ENCODE measurements around the gene HSBP1L1. TPM values are rescaled to one million over a fixed set of nuclear protein-coding genes. Genes with fewer than 3 reads are reported as not detected.

Gene HSBP1L1
- total RNA-seq, 1 experiment from 2014 or later: 1.1 TPM

DNA sequence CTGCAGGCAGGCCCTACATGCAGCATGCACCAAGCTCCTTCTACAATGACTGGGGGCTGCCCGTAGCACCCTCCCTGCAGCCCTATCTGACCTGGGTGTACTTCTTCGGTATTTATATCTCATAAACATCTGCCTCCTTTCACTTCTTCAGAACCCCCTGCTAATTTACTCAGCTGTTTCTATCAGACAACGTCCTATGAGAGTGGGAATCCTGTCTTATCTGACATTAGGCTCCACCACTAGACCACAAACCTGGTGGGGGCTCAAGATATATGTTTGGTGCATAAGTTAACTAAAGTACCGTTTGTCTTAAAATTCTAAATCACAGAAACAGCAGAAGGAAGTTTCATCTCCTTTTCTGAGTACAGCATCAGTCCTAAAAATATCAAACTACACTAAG lies 10.6 kb downstream of the HSBP1L1 start:
- Histone ChIP-seq H3K27me3 (replicated peaks; ENCODE audit: insufficient read depth, low read depth, low read length, poor library complexity) (no peaks in the 10 kb centered on the region), H3K36me3 (ENCODE audit: insufficient read depth, low read length, poor library complexity, severe bottlenecking) (peaks cover 38% of the 10 kb centered on the region), H3K4me3 (ENCODE audit: low read depth, low read length, poor library complexity, severe bottlenecking) (no peak overlapping the region), H3K9me3 (ENCODE audit: low read depth, low read length, poor library complexity, severe bottlenecking) (no peaks in the 10 kb centered on the region), H3K27ac (ENCODE audit: low read depth, low read length, poor library complexity, severe bottlenecking) (no peak overlapping the region), H3K4me1 (ENCODE audit: insufficient read depth, low read length, poor library complexity, severe bottlenecking) (no peaks in the 10 kb centered on the region)
- no peak for DNase-seq (ENCODE audit: low spot score)
- BruUV-seq (replicated peaks): no TSS peak
- TF ChIP-seq, protein P1, sequence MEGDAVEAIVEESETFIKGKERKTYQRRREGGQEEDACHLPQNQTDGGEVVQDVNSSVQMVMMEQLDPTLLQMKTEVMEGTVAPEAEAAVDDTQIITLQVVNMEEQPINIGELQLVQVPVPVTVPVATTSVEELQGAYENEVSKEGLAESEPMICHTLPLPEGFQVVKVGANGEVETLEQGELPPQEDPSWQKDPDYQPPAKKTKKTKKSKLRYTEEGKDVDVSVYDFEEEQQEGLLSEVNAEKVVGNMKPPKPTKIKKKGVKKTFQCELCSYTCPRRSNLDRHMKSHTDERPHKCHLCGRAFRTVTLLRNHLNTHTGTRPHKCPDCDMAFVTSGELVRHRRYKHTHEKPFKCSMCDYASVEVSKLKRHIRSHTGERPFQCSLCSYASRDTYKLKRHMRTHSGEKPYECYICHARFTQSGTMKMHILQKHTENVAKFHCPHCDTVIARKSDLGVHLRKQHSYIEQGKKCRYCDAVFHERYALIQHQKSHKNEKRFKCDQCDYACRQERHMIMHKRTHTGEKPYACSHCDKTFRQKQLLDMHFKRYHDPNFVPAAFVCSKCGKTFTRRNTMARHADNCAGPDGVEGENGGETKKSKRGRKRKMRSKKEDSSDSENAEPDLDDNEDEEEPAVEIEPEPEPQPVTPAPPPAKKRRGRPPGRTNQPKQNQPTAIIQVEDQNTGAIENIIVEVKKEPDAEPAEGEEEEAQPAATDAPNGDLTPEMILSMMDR (conservative IDR thresholded peaks at IDR 0.05; ENCODE audit: low read depth, low read length): no peak
- TF ChIP-seq EZH2 (IDR thresholded peaks at IDR 0.05; ENCODE audit: borderline replicate concordance, low read depth, low read length, poor library complexity, severe bottlenecking): no peak
- CTCF ChIA-PET: no interaction called here
- POLR2A ChIA-PET (ENCODE audit: low non-redundant PET): no interaction called here
- intact Hi-C loops (cut with micrococcal nuclease; ENCODE audit: unreplicated experiment): no loop called here

DNA sequence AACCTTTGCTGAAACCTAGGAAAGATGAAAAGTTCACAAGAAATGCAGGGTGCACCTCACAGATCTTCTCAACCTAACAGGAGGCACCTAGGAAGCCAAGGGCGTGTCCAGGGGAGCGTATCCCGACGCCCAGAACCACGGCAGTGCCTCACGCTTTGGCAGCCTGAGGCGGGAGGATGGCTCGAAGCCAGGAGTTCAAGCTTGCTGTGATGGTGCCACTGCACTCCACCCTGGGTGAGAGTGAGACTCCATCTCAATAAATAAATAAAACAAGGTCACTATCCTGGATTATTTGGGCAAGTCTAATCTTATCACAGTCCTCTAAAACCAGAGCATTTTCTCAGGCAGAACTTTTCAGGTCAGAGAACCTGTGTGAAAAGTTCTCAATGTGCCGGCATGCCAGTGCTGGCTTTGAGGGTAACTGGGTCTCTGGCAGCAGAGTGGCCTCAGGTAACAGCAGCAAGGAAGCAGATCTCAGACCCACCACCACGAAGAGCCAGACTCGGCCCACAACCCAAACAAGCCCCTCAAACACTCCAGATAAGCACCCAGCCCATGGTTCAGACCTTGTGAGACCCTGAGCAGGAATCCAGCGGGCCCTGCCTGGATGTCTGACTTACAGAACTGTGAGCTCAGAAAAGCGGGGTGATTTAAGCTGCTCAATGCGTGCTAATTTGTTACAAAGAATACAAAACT lies 11.7 kb downstream of the HSBP1L1 start:
- no peak overlapping the region for H3K27ac ChIP-seq (ENCODE audit: low read depth, low read length, poor library complexity, severe bottlenecking)
- intact Hi-C loops (cut with micrococcal nuclease; ENCODE audit: unreplicated experiment): no loop called here
- ChIA-PET CTCF (interaction anchor here (0.6 kb wide), 1 partner anchor 595 kb away, joined by 4 read pairs; no protein-coding TSS in a partner anchor), POLR2A (ENCODE audit: low non-redundant PET) (no interaction called here)
- DNase-seq (ENCODE audit: low spot score): no peak
- no peaks in the 10 kb centered on the region for H3K27me3 ChIP-seq (replicated peaks; ENCODE audit: insufficient read depth, low read depth, low read length, poor library complexity)
- no peak overlapping the region for H3K4me3 ChIP-seq (ENCODE audit: low read depth, low read length, poor library complexity, severe bottlenecking)
- H3K36me3 ChIP-seq (ENCODE audit: insufficient read depth, low read length, poor library complexity, severe bottlenecking): peaks cover 38% of the 10 kb centered on the region
- TF ChIP-seq, protein P1 (conservative IDR thresholded peaks at IDR 0.05; ENCODE audit: low read depth, low read length): no peak
- no peak for TF ChIP-seq EZH2 (IDR thresholded peaks at IDR 0.05; ENCODE audit: borderline replicate concordance, low read depth, low read length, poor library complexity, severe bottlenecking)
- no peaks in the 10 kb centered on the region for H3K4me1 ChIP-seq (ENCODE audit: insufficient read depth, low read length, poor library complexity, severe bottlenecking)
- no peaks in the 10 kb centered on the region for H3K9me3 ChIP-seq (ENCODE audit: low read depth, low read length, poor library complexity, severe bottlenecking)
- no TSS peak for BruUV-seq (replicated peaks)

DNA sequence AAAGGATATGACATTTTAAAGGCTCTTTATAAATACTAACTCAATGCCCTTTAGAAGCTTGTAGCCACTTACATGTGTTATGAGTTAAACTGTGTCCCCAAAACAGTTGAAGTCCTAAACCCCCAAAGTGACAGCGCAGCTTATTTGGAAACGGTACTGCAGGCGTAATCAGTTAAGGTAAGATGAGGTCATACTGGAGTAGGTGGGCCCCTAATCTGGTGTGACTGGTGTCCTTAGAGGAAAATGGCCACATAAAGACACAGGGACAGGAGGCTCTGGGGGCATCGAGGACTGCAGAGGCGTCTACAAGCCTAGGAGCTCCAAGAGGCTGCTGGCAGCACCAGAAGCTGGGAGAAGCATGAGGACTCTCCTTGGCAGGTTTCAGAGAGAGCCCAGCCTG lies 15.4 kb downstream of the HSBP1L1 start:
- DNase-seq (ENCODE audit: low spot score): no peak
- H3K4me3 ChIP-seq (ENCODE audit: low read depth, low read length, poor library complexity, severe bottlenecking): no peak overlapping the region
- intact Hi-C loops (cut with micrococcal nuclease; ENCODE audit: unreplicated experiment): no loop called here
- BruUV-seq (replicated peaks): no TSS peak
- H3K27me3 ChIP-seq (replicated peaks; ENCODE audit: insufficient read depth, low read depth, low read length, poor library complexity): no peaks in the 10 kb centered on the region
- POLR2A ChIA-PET (ENCODE audit: low non-redundant PET): no interaction called here
- H3K27ac ChIP-seq (ENCODE audit: low read depth, low read length, poor library complexity, severe bottlenecking): no peak overlapping the region
- H3K36me3 ChIP-seq (ENCODE audit: insufficient read depth, low read length, poor library complexity, severe bottlenecking): peaks cover 28% of the 10 kb centered on the region
- no peak for TF ChIP-seq EZH2 (IDR thresholded peaks at IDR 0.05; ENCODE audit: borderline replicate concordance, low read depth, low read length, poor library complexity, severe bottlenecking)
- TF ChIP-seq, protein P1 (conservative IDR thresholded peaks at IDR 0.05; ENCODE audit: low read depth, low read length): no peak
- H3K9me3 ChIP-seq (ENCODE audit: low read depth, low read length, poor library complexity, severe bottlenecking): no peaks in the 10 kb centered on the region
- no peaks in the 10 kb centered on the region for H3K4me1 ChIP-seq (ENCODE audit: insufficient read depth, low read length, poor library complexity, severe bottlenecking)
- CTCF ChIA-PET: no interaction called here

All from A673 (cell line).